IPS-NIHi7 (cell line): Measurements from ENCODE around the gene LIPE.
A peak's percentile ranks its signal among the peaks of the same experiment; 100 is the strongest.

ENCODE experiments used
- DNase-seq: peaks from one replicate; pipeline ENCODE4 v3.0.0; 2012; ENCODE audit warnings: mixed read lengths; ENCODE audit errors: extremely low spot score

The LIPE gene

GRCh38 chr19:42378225-42379215 lies 48.7 kb downstream of the LIPE start:
- DNase-seq = no peak

- no peak for DNase-seq
Measured at GRCh38 chr19:42376177-42376555, 51.0 kb downstream of the LIPE start.

- DNase-seq = no peak
Measured at GRCh38 chr19:42375415-42376176, 51.6 kb downstream of the LIPE start.

- DNase-seq = no peak
Measured at GRCh38 chr19:42374826-42375376, 52.3 kb downstream of the LIPE start.

GRCh38 chr19:42370626-42371175 lies 56.5 kb downstream of the LIPE start:
- peak; percentile 31 for DNase-seq

GRCh38 chr19:42370068-42370520 lies 57.1 kb downstream of the LIPE start:
- peak; percentile 83 for DNase-seq

- no peak for DNase-seq
Measured at GRCh38 chr19:42369433-42370067, 57.6 kb downstream of the LIPE start.

- no peak for DNase-seq
Measured at GRCh38 chr19:42368765-42369164, 58.4 kb downstream of the LIPE start.

- peak; percentile 35 for DNase-seq
Measured at GRCh38 chr19:42368360-42368759, 58.8 kb downstream of the LIPE start.

- DNase-seq = no peak
Measured at GRCh38 chr19:42367929-42368328, 59.3 kb downstream of the LIPE start.

GRCh38 chr19:42366673-42367072 lies 60.5 kb downstream of the LIPE start:
- no peak for DNase-seq

- DNase-seq = no peak
Measured at GRCh38 chr19:42363614-42364346, 63.4 kb downstream of the LIPE start.

GRCh38 chr19:42362891-42363440 lies 64.2 kb downstream of the LIPE start:
- DNase-seq = no peak

GRCh38 chr19:42362342-42362741 lies 64.8 kb downstream of the LIPE start:
- no peak for DNase-seq

- no peak for DNase-seq
Measured at GRCh38 chr19:42361545-42361910, 65.7 kb downstream of the LIPE start.

GRCh38 chr19:42360787-42361544 lies 66.2 kb downstream of the LIPE start:
- DNase-seq = peak; percentile 73

- no peak for DNase-seq
Measured at GRCh38 chr19:42357290-42357689, 69.9 kb downstream of the LIPE start.

- DNase-seq = no peak
Measured at GRCh38 chr19:42356686-42357085, 70.5 kb downstream of the LIPE start.

GRCh38 chr19:42355896-42356295 lies 71.3 kb downstream of the LIPE start:
- DNase-seq = no peak
